Colonic mucosa (tissue), 4 donors: ENCODE measurements around the gene NQO1. TPM values are rescaled to one million over a fixed set of nuclear protein-coding genes. Genes with fewer than 3 reads are reported as not detected.

ENCODE experiments used
- DNase-seq: peaks from one replicate; pipeline ENCODE4 v3.0.0-alpha.2; 2020
- H3K27ac ChIP-seq: fragments of 200-600 bp; one replicate; pipeline ENCODE4 v1.8.0; 2021
- H3K27me3 ChIP-seq: fragments of 200-600 bp; one replicate; pipeline ENCODE4 v1.8.0; 2021
- H3K36me3 ChIP-seq: fragments of 200-600 bp; one replicate; pipeline ENCODE4 v1.8.0; 2021
- H3K4me1 ChIP-seq: fragments of 200-600 bp; one replicate; pipeline ENCODE4 v1.8.0; 2021; ENCODE audit warnings: mild to moderate bottlenecking
- H3K4me3 ChIP-seq: fragments of 200-600 bp; one replicate; pipeline ENCODE4 v1.8.0; 2021
- H3K9ac ChIP-seq, 2 donors: one replicate each; pipeline ENCODE4 v1.7.0; 2013; ENCODE audit warnings: control low read depth in 2 of 2, low read depth in 2 of 2, low read length in 2 of 2
- H3K9me3 ChIP-seq: fragments of 200-600 bp; one replicate; pipeline ENCODE4 v1.8.0; 2021
- CTCF ChIP-seq: fragments of 200-600 bp; IDR thresholded peaks from one replicate; pipeline ENCODE4 v1.8.0; 2022; ENCODE audit warnings: antibody characterized with exemption, mild to moderate bottlenecking
- intact Hi-C: fragments of 100-400 bp; cut with DNase I; formaldehyde crosslinking; loops from one replicate; pipeline ENCODE4 v1.14.1; 2022
- total RNA-seq, 2 donors: library from RNA; stranded (reverse); fragmentation: NEBNext Ultra II Directional in 1 of 2; extraction: Animal tissue kit (Norgen Biotek cat#: 25700) in 1 of 2; gene quantifications; one replicate each; pipeline ENCODE4 v1.2.1, GENCODE V29; 2021
- donor health status: healthy.
- donor health status: DM: no; HTN: no; CAD: no.
- donor health status: DM: no; HTN: no; CAD: no.

Gene NQO1
- total RNA-seq, 2 donors from 2014 or later: 94.6 to 134 TPM

- H3K9ac ChIP-seq: peak overlapping the region in 1 of 2 donors; percentile 93
- peaks cover 12% of the 10 kb centered on the region for H3K4me1 ChIP-seq
- no peaks in the 10 kb centered on the region for H3K36me3 ChIP-seq
- no peaks in the 10 kb centered on the region for H3K9me3 ChIP-seq
- H3K27me3 ChIP-seq: no peaks in the 10 kb centered on the region
- H3K4me3 ChIP-seq: no peak overlapping the region
- peak overlapping the region; percentile 69 for H3K27ac ChIP-seq
- no peak for DNase-seq
- intact Hi-C loops: no loop called here
- no peak for TF ChIP-seq CTCF
These were observed 1.9 kb downstream of the NQO1 start for GRCh38 chr16:69724414-69724873.

- Histone ChIP-seq H3K4me1 (peaks cover 8% of the 10 kb centered on the region), H3K27ac (no peak overlapping the region), H3K27me3 (no peaks in the 10 kb centered on the region), H3K9ac (no peak overlapping the region), H3K9me3 (no peaks in the 10 kb centered on the region), H3K4me3 (no peak overlapping the region), H3K36me3 (no peaks in the 10 kb centered on the region)
- TF ChIP-seq CTCF: no peak
- intact Hi-C loops: no loop called here
- no peak for DNase-seq
These were observed 4.9 kb downstream of the NQO1 start for GRCh38 chr16:69721441-69721957.

- no peak for DNase-seq
- Histone ChIP-seq H3K4me1 (peaks cover 8% of the 10 kb centered on the region), H3K36me3 (no peaks in the 10 kb centered on the region), H3K9ac (no peak overlapping the region), H3K27me3 (no peaks in the 10 kb centered on the region), H3K9me3 (no peaks in the 10 kb centered on the region), H3K27ac (no peak overlapping the region), H3K4me3 (no peak overlapping the region)
- intact Hi-C loops: no loop called here
- no peak for TF ChIP-seq CTCF
These were observed 5.4 kb downstream of the NQO1 start for GRCh38 chr16:69720822-69721430.

- intact Hi-C loops: no loop called here
- Histone ChIP-seq H3K36me3 (no peaks in the 10 kb centered on the region), H3K4me1 (peaks cover 4% of the 10 kb centered on the region), H3K4me3 (no peak overlapping the region), H3K9ac (no peak overlapping the region), H3K27ac (no peak overlapping the region), H3K27me3 (no peaks in the 10 kb centered on the region), H3K9me3 (no peaks in the 10 kb centered on the region)
- no peak for TF ChIP-seq CTCF
- DNase-seq: no peak
These were observed 8.1 kb downstream of the NQO1 start for GRCh38 chr16:69718111-69718764.

GRCh38 chr16:69717066-69717465 lies 9.3 kb downstream of the NQO1 start:
- TF ChIP-seq CTCF: no peak
- no peak overlapping the region for H3K27ac ChIP-seq
- no peak overlapping the region for H3K4me3 ChIP-seq
- no peaks in the 10 kb centered on the region for H3K36me3 ChIP-seq
- intact Hi-C loops: no loop called here
- no peak overlapping the region for H3K9ac ChIP-seq
- no peak for DNase-seq
- no peaks in the 10 kb centered on the region for H3K9me3 ChIP-seq
- peaks cover 4% of the 10 kb centered on the region for H3K4me1 ChIP-seq
- H3K27me3 ChIP-seq: no peaks in the 10 kb centered on the region
